DOHH2 (cell line): ENCODE data around the gene RNF150.

Experiments
- EZH2phosphoT487 ChIP-seq: fragments of 200-600 bp; sonication (generic); IDR thresholded peaks from 2 replicates; pipeline ENCODE4 v1.6.1; 2017; ENCODE audit warnings: borderline replicate concordance, mild to moderate bottlenecking, antibody characterized with exemption, low read length, moderate library complexity, mixed read lengths
- TF ChIP-seq, protein P1 (sequence below): fragments of 200-600 bp; sonication (generic); IDR thresholded peaks from one replicate; pipeline ENCODE4 v1.5.1; 2014; ENCODE audit warnings: antibody characterized with exemption, mild to moderate bottlenecking, low read depth, low read length; ENCODE audit not compliant: poor library complexity, severe bottlenecking

DNA sequence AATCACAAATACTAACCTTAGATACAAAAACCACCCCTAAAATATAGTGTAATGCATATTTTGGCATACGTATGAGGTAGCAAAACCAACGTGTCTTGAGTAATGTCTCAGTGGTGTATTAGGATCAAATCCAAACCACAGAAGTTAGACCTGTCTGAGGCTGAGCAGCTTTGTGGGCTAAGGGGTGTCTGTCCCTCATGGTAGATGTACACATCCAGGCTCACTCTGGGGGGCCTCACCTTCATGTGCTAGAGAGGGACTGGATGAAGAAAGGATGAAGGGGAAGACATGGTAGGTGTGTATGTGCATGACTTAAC is 189.1 kb downstream of the RNF150 start:
- TF ChIP-seq EZH2phosphoT487, result no peak
- TF ChIP-seq, protein P1, sequence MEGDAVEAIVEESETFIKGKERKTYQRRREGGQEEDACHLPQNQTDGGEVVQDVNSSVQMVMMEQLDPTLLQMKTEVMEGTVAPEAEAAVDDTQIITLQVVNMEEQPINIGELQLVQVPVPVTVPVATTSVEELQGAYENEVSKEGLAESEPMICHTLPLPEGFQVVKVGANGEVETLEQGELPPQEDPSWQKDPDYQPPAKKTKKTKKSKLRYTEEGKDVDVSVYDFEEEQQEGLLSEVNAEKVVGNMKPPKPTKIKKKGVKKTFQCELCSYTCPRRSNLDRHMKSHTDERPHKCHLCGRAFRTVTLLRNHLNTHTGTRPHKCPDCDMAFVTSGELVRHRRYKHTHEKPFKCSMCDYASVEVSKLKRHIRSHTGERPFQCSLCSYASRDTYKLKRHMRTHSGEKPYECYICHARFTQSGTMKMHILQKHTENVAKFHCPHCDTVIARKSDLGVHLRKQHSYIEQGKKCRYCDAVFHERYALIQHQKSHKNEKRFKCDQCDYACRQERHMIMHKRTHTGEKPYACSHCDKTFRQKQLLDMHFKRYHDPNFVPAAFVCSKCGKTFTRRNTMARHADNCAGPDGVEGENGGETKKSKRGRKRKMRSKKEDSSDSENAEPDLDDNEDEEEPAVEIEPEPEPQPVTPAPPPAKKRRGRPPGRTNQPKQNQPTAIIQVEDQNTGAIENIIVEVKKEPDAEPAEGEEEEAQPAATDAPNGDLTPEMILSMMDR, result no peak
